ENCODE data around the gene GOLGA3. TPM values are rescaled to one million over a fixed set of nuclear protein-coding genes. Genes with fewer than 3 reads are reported as not detected.

Gene GOLGA3
- total and polyA plus RNA-seq, 4 donors: 5.0 to 43.0 (median 15.8) TPM

- no peak for TF ChIP-seq ZBTB33 (IDR thresholded peaks at IDR 0.05)
These were observed 94.5 kb downstream of the GOLGA3 start (continued) for GRCh38 chr12:132734206-132734605.

- WGBS: 95% methylated on average over 17 of the region's 17 CpGs
- Histone ChIP-seq H3K36me3 (ENCODE audit: control insufficient read depth in 4 of 4, insufficient read depth in 3 of 4, low read depth in 1 of 4, low read length in 3 of 4) (peaks cover 20 to 81% (median 47%) of the 10 kb centered on the region in 4 donors), H3K9ac (ENCODE audit: low read depth in 1 of 2, low read length in 2 of 2) (no peak overlapping the region), H3K4me3 (ENCODE audit: low read depth in 1 of 3, low read length in 3 of 3) (no peak overlapping the region), H3K4me1 (ENCODE audit: control insufficient read depth in 4 of 4, insufficient read depth in 4 of 4, low read length in 3 of 4) (no peaks in the 10 kb centered on the region), H3K27ac (ENCODE audit: low read depth in 1 of 2, low read length in 2 of 2) (no peak overlapping the region), H3K9me3 (ENCODE audit: control insufficient read depth in 4 of 4, low read length in 3 of 4) (no peaks in the 10 kb centered on the region), H3K27me3 (ENCODE audit: control insufficient read depth in 4 of 4, insufficient read depth in 4 of 4, low read length in 3 of 4) (no peaks in the 10 kb centered on the region)
- no peak for DNase-seq (ENCODE audit: low spot score)
- TF ChIP-seq REST (IDR thresholded peaks at IDR 0.05) (no peak), RXRA (IDR thresholded peaks at IDR 0.05) (no peak), TAF1 (conservative IDR thresholded peaks at IDR 0.05) (no peak)
These were observed 97.1 kb downstream of the GOLGA3 start for GRCh38 chr12:132731574-132731973.

- Histone ChIP-seq H3K4me3 (ENCODE audit: low read depth in 1 of 3, low read length in 3 of 3) (no peak overlapping the region), H3K4me1 (ENCODE audit: control insufficient read depth in 4 of 4, insufficient read depth in 4 of 4, low read length in 3 of 4) (no peaks in the 10 kb centered on the region), H3K9me3 (ENCODE audit: control insufficient read depth in 4 of 4, low read length in 3 of 4) (no peaks in the 10 kb centered on the region), H3K9ac (ENCODE audit: low read depth in 1 of 2, low read length in 2 of 2) (no peak overlapping the region), H3K27ac (ENCODE audit: low read depth in 1 of 2, low read length in 2 of 2) (no peak overlapping the region), H3K27me3 (ENCODE audit: control insufficient read depth in 4 of 4, insufficient read depth in 4 of 4, low read length in 3 of 4) (no peaks in the 10 kb centered on the region), H3K36me3 (ENCODE audit: control insufficient read depth in 4 of 4, insufficient read depth in 3 of 4, low read depth in 1 of 4, low read length in 3 of 4) (peaks cover 19 to 83% (median 52%) of the 10 kb centered on the region in 4 donors)
- 93% methylated on average over 11 of the region's 11 CpGs for WGBS
- TF ChIP-seq HNF4G (IDR thresholded peaks at IDR 0.05) (no peak), GABPA (IDR thresholded peaks at IDR 0.05 in 1 of 2, conservative IDR thresholded peaks at IDR 0.05 in 1 of 2) (no peak), YY1 (IDR thresholded peaks at IDR 0.05) (no peak), RXRA (IDR thresholded peaks at IDR 0.05) (no peak)
- DNase-seq (ENCODE audit: low spot score): no peak
These were observed 98.3 kb downstream of the GOLGA3 start for GRCh38 chr12:132730353-132730752.

GRCh38 chr12:132729541-132730320, 98.9 kb downstream of the GOLGA3 start:
- Histone ChIP-seq H3K9me3 (ENCODE audit: control insufficient read depth in 4 of 4, low read length in 3 of 4) (no peaks in the 10 kb centered on the region), H3K27ac (ENCODE audit: low read depth in 1 of 2, low read length in 2 of 2) (no peak overlapping the region), H3K9ac (ENCODE audit: low read depth in 1 of 2, low read length in 2 of 2) (no peak overlapping the region), H3K4me1 (ENCODE audit: control insufficient read depth in 4 of 4, insufficient read depth in 4 of 4, low read length in 3 of 4) (no peaks in the 10 kb centered on the region), H3K27me3 (ENCODE audit: control insufficient read depth in 4 of 4, insufficient read depth in 4 of 4, low read length in 3 of 4) (no peaks in the 10 kb centered on the region), H3K4me3 (ENCODE audit: low read depth in 1 of 3, low read length in 3 of 3) (no peak overlapping the region), H3K36me3 (ENCODE audit: control insufficient read depth in 4 of 4, insufficient read depth in 3 of 4, low read depth in 1 of 4, low read length in 3 of 4) (peaks cover 19 to 83% (median 53%) of the 10 kb centered on the region in 4 donors)
- no peak for DNase-seq (ENCODE audit: low spot score)
- WGBS: 90% methylated on average over 24 of the region's 24 CpGs
- TF ChIP-seq SP1 (IDR thresholded peaks at IDR 0.05) (no peak), JUND (IDR thresholded peaks at IDR 0.05) (no peak), ZBTB33 (IDR thresholded peaks at IDR 0.05) (no peak), TAF1 (conservative IDR thresholded peaks at IDR 0.05) (no peak), ATF3 (IDR thresholded peaks at IDR 0.05) (no peak), GABPA (IDR thresholded peaks at IDR 0.05 in 1 of 2, conservative IDR thresholded peaks at IDR 0.05 in 1 of 2) (no peak), FOXA1 (IDR thresholded peaks at IDR 0.05) (no peak), MAX (IDR thresholded peaks at IDR 0.05) (no peak), FOXA2 (IDR thresholded peaks at IDR 0.05) (no peak), YY1 (IDR thresholded peaks at IDR 0.05) (no peak), HNF4G (IDR thresholded peaks at IDR 0.05) (no peak), RXRA (IDR thresholded peaks at IDR 0.05) (no peak), NR2F2 (IDR thresholded peaks at IDR 0.05) (no peak)
